HEK293 (cell line): ENCODE data around the gene MBD4.

Experiments used
- CTCF ChIA-PET: fragments of 350-600 bp; formaldehyde crosslinking; extraction: SDS; loops from one replicate; lab custom pipeline; 2021; ENCODE audit warnings: antibody characterized with exemption; lab: Yijun Ruan, JAX
- POLR2A ChIA-PET: fragments of 300-600 bp; formaldehyde crosslinking; extraction: SDS; loops from one replicate; lab custom pipeline; 2020; ENCODE audit warnings: antibody characterized with exemption, inconsistent platforms; lab: Yijun Ruan, JAX
- H3K27ac ChIP-seq: fragments of 200-500 bp; sonication (Bioruptor generic); 2 replicates; pipeline ENCODE4 v1.5.1; 2014; ENCODE audit warnings: low read depth, low read length, control low read depth, inconsistent platforms; ENCODE audit errors: extremely low read depth
- H3K36me3 ChIP-seq, 2 experiments: fragments of 200-500 bp in 1 of 2; sonication (Bioruptor generic) in 1 of 2; 1 replicate in 1 of 2; 2 replicates in 1 of 2; pipeline ENCODE4 v1.5.1; 2014 to 2017; ENCODE audit warnings: inconsistent platforms in 2 of 2, low read length in 2 of 2; ENCODE audit not compliant: control insufficient read depth in 2 of 2, insufficient read depth in 1 of 2
- H3K4me1 ChIP-seq: fragments of 200-500 bp; sonication (Bioruptor generic); 2 replicates; pipeline ENCODE4 v1.5.1; 2014; ENCODE audit warnings: mild to moderate bottlenecking, low read length, inconsistent platforms; ENCODE audit not compliant: control insufficient read depth, insufficient read depth
- H3K4me3 ChIP-seq: 2 replicates; pipeline ENCODE4 v1.5.1; 2011; ENCODE audit warnings: low read depth, mild to moderate bottlenecking, control low read depth, low read length, moderate library complexity
- H3K9me3 ChIP-seq: fragments of 200-500 bp; sonication (Bioruptor generic); 2 replicates; pipeline ENCODE4 v1.5.1; 2014; ENCODE audit warnings: low read depth, low read length, inconsistent platforms; ENCODE audit not compliant: control insufficient read depth, insufficient read depth
- GFI1B ChIP-seq: fragments of 450-650 bp; formaldehyde crosslinking; IDR thresholded peaks from 2 replicates; pipeline ENCODE4 v1.5.1; 2016; ENCODE audit warnings: missing biosample characterization, missing genetic modification characterization
- KLF9 ChIP-seq: fragments of 450-650 bp; formaldehyde crosslinking; IDR thresholded peaks from 2 replicates; pipeline ENCODE4 v1.5.1; 2016; ENCODE audit warnings: missing biosample characterization, missing genetic modification characterization, low read depth
- MYNN ChIP-seq: fragments of 450-650 bp; formaldehyde crosslinking; IDR thresholded peaks from 2 replicates; pipeline ENCODE4 v1.5.1; 2016; ENCODE audit warnings: missing biosample characterization, missing genetic modification characterization, borderline replicate concordance
- MZF1 ChIP-seq: fragments of 450-650 bp; formaldehyde crosslinking; IDR thresholded peaks from 2 replicates; pipeline ENCODE4 v1.5.1; 2017; ENCODE audit warnings: missing biosample characterization, missing genetic modification characterization, borderline replicate concordance
- TCF7L2 ChIP-seq: IDR thresholded peaks from 2 replicates; pipeline ENCODE4 v1.6.1; 2011; ENCODE audit warnings: low read depth, mild to moderate bottlenecking, inconsistent platforms, low read length, moderate library complexity, borderline replicate concordance
- ZNF112 ChIP-seq: fragments of 450-650 bp; formaldehyde crosslinking; IDR thresholded peaks from 2 replicates; pipeline ENCODE4 v1.5.0; 2017; ENCODE audit warnings: missing biosample characterization, missing genetic modification characterization
- ZNF157 ChIP-seq: fragments of 450-650 bp; formaldehyde crosslinking; IDR thresholded peaks from 2 replicates; pipeline ENCODE4 v1.5.1; 2016; ENCODE audit warnings: missing biosample characterization, missing genetic modification characterization
- ZNF274 ChIP-seq, 2 experiments: fragments of 200-500 bp in 1 of 2; fragments of 450-650 bp in 1 of 2; sonication (Bioruptor generic) in 1 of 2; formaldehyde crosslinking in 1 of 2; IDR thresholded peaks; 2 replicates each; pipeline versions ENCODE4 v1.5.1 to v1.6.1; 2014 to 2016; ENCODE audit warnings: borderline replicate concordance in 1 of 2, inconsistent platforms in 1 of 2, low read length in 1 of 2, missing biosample characterization in 1 of 2, missing genetic modification characterization in 1 of 2
- ZNF501 ChIP-seq: fragments of 450-650 bp; formaldehyde crosslinking; IDR thresholded peaks from 2 replicates; pipeline ENCODE4 v1.5.1; 2016; ENCODE audit warnings: missing biosample characterization, missing genetic modification characterization
- ZNF529 ChIP-seq: fragments of 450-650 bp; formaldehyde crosslinking; IDR thresholded peaks from 2 replicates; pipeline ENCODE4 v1.5.1; 2017; ENCODE audit warnings: missing genetic modification characterization, missing biosample characterization; ENCODE audit not compliant: insufficient replicate concordance
- ZNF530 ChIP-seq: fragments of 450-650 bp; formaldehyde crosslinking; IDR thresholded peaks from 2 replicates; pipeline ENCODE4 v1.5.1; 2016; ENCODE audit warnings: low read depth, missing biosample characterization, missing genetic modification characterization
- ZNF544 ChIP-seq: fragments of 450-650 bp; formaldehyde crosslinking; IDR thresholded peaks from 2 replicates; pipeline ENCODE4 v1.5.0; 2017; ENCODE audit warnings: missing biosample characterization, missing genetic modification characterization
- ZNF624 ChIP-seq: fragments of 450-650 bp; formaldehyde crosslinking; IDR thresholded peaks from 2 replicates; pipeline ENCODE4 v1.5.1; 2017; ENCODE audit warnings: missing biosample characterization, missing genetic modification characterization
- ZSCAN23 ChIP-seq: fragments of 450-650 bp; formaldehyde crosslinking; IDR thresholded peaks from 2 replicates; pipeline ENCODE4 v1.5.1; 2016; ENCODE audit warnings: missing biosample characterization, missing genetic modification characterization
- TF ChIP-seq, protein P1 (sequence below): fragments of 450-650 bp; formaldehyde crosslinking; IDR thresholded peaks from 2 replicates; pipeline ENCODE4 v1.5.1; 2016; ENCODE audit warnings: missing biosample characterization, missing genetic modification characterization
- TF ChIP-seq, protein P2 (sequence below): fragments of 450-650 bp; formaldehyde crosslinking; IDR thresholded peaks from 2 replicates; pipeline ENCODE4 v1.5.1; 2016; ENCODE audit warnings: missing biosample characterization, missing genetic modification characterization
- TF ChIP-seq, protein P3 (sequence below): fragments of 450-650 bp; formaldehyde crosslinking; IDR thresholded peaks from 2 replicates; pipeline ENCODE4 v1.5.1; 2016; ENCODE audit warnings: missing biosample characterization, missing genetic modification characterization
- TF ChIP-seq, protein P4 (sequence below): fragments of 450-650 bp; formaldehyde crosslinking; IDR thresholded peaks from 2 replicates; pipeline ENCODE4 v1.5.1; 2016; ENCODE audit warnings: missing biosample characterization, missing genetic modification characterization, low read depth

Gene MBD4

DNA sequence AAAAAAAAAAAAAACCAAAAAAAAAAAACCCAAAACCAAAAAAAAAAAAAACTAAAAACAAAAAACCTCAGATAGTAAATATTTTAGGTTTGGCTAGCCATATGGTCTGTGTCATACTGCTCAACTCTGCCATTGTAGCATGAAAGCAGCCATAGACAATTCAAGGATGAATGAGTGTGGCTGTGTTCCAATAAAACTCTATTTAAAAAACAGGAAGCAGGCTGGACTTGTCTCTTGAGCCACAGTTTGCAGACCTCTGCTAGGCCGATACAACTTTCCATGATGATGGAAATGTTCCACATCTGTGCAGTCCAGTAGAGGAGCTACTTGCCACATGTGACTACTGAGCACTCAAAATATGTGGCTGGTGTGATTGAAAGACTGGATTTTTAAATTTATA is 22.4 kb downstream of the MBD4 start:
- POLR2A ChIA-PET, result no interaction called here
- H3K36me3 ChIP-seq, result no peaks in the 10 kb centered on the region
- no peaks in the 10 kb centered on the region; the same call in 1 of the 2 replicates for H3K4me1 ChIP-seq
- TF ChIP-seq ZNF529 (tag by site-specific recombination) (no peak), ZNF624 (tag by site-specific recombination) (no peak), MYNN (tag by site-specific recombination) (no peak), TCF7L2 (no peak), KLF9 (tag by site-specific recombination) (no peak), ZNF157 (tag by site-specific recombination) (no peak), MZF1 (tag by site-specific recombination) (no peak), ZNF544 (tag by site-specific recombination) (no peak), GFI1B (tag by site-specific recombination) (no peak), ZNF274 (IDR thresholded peaks at IDR 0.05; ENCODE audit: low read length) (no peak), ZNF274 (tag by site-specific recombination; IDR thresholded peaks at IDR 0.05; ENCODE audit: borderline replicate concordance) (no peak), ZNF112 (no peak)
- TF ChIP-seq, protein P1, sequence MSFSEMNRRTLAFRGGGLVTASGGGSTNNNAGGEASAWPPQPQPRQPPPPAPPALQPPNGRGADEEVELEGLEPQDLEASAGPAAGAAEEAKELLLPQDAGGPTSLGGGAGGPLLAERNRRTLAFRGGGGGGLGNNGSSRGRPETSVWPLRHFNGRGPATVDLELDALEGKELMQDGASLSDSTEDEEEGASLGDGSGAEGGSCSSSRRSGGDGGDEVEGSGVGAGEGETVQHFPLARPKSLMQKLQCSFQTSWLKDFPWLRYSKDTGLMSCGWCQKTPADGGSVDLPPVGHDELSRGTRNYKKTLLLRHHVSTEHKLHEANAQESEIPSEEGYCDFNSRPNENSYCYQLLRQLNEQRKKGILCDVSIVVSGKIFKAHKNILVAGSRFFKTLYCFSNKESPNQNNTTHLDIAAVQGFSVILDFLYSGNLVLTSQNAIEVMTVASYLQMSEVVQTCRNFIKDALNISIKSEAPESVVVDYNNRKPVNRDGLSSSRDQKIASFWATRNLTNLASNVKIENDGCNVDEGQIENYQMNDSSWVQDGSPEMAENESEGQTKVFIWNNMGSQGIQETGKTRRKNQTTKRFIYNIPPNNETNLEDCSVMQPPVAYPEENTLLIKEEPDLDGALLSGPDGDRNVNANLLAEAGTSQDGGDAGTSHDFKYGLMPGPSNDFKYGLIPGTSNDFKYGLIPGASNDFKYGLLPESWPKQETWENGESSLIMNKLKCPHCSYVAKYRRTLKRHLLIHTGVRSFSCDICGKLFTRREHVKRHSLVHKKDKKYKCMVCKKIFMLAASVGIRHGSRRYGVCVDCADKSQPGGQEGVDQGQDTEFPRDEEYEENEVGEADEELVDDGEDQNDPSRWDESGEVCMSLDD (tag by site-specific recombination), result no peak
- TF ChIP-seq, protein P2, sequence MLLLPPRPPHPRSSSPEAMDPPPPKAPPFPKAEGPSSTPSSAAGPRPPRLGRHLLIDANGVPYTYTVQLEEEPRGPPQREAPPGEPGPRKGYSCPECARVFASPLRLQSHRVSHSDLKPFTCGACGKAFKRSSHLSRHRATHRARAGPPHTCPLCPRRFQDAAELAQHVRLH (tag by site-specific recombination), result no peak
- TF ChIP-seq, protein P3, sequence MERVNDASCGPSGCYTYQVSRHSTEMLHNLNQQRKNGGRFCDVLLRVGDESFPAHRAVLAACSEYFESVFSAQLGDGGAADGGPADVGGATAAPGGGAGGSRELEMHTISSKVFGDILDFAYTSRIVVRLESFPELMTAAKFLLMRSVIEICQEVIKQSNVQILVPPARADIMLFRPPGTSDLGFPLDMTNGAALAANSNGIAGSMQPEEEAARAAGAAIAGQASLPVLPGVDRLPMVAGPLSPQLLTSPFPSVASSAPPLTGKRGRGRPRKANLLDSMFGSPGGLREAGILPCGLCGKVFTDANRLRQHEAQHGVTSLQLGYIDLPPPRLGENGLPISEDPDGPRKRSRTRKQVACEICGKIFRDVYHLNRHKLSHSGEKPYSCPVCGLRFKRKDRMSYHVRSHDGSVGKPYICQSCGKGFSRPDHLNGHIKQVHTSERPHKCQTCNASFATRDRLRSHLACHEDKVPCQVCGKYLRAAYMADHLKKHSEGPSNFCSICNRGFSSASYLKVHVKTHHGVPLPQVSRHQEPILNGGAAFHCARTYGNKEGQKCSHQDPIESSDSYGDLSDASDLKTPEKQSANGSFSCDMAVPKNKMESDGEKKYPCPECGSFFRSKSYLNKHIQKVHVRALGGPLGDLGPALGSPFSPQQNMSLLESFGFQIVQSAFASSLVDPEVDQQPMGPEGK (tag by site-specific recombination), result no peak
- TF ChIP-seq, all 188 proteins: peak for 0
- CTCF ChIA-PET, result interaction anchor here (0.7 to 1.5 kb wide), 2 partner anchors 8 to 35 kb away, joined by 3 read pairs; no protein-coding TSS in a partner anchor
- no peak overlapping the region for H3K27ac ChIP-seq
- H3K9me3 ChIP-seq, result no peaks in the 10 kb centered on the region
- H3K4me3 ChIP-seq, result no peak overlapping the region

DNA sequence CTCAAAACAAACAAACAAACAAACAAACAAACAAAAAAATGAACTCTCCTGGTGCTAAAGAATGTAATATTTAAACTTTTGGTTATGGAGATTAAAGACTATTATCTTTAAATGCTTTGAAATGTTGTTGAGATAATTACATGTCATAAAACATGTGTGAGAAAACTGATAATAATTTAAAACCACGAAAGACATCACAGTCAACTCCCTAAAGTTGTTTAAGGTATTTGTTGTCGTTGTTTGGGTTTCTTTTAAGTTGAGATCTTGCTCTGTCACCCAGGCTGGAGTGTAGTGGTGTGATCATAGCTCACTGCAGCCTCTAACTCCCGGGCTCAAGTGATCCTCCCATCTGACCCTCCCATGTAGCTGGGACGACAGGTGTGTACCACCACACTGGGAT is 23.3 kb downstream of the MBD4 start:
- CTCF ChIA-PET, result interaction anchor here (0.6 to 0.7 kb wide), 2 partner anchors 17 to 33 kb away, joined by 3 read pairs; no protein-coding TSS in a partner anchor
- TF ChIP-seq ZSCAN23 (tag by site-specific recombination) (no peak), KLF9 (tag by site-specific recombination) (no peak), ZNF501 (tag by site-specific recombination) (no peak), ZNF530 (tag by site-specific recombination) (no peak)
- TF ChIP-seq, protein P4, sequence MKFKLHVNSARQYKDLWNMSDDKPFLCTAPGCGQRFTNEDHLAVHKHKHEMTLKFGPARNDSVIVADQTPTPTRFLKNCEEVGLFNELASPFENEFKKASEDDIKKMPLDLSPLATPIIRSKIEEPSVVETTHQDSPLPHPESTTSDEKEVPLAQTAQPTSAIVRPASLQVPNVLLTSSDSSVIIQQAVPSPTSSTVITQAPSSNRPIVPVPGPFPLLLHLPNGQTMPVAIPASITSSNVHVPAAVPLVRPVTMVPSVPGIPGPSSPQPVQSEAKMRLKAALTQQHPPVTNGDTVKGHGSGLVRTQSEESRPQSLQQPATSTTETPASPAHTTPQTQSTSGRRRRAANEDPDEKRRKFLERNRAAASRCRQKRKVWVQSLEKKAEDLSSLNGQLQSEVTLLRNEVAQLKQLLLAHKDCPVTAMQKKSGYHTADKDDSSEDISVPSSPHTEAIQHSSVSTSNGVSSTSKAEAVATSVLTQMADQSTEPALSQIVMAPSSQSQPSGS (tag by site-specific recombination), result no peak
- no peaks in the 10 kb centered on the region for H3K36me3 ChIP-seq
- no peaks in the 10 kb centered on the region; the same call in 1 of the 2 replicates for H3K4me1 ChIP-seq
- H3K27ac ChIP-seq, result no peak overlapping the region
- H3K9me3 ChIP-seq, result no peaks in the 10 kb centered on the region
- H3K4me3 ChIP-seq, result no peak overlapping the region
- POLR2A ChIA-PET, result interaction anchor here (0.6 kb wide), 1 partner anchor 49 kb away, joined by 4 read pairs; no protein-coding TSS in a partner anchor
